H1 (cell line): ENCODE data around the gene KRTAP4-7. TPM values are rescaled to one million over a fixed set of nuclear protein-coding genes. Genes with fewer than 3 reads are reported as not detected.

ENCODE experiments used
- CHD1 ChIP-seq: IDR thresholded peaks from 2 replicates; pipeline ENCODE4 v1.6.1; 2012; ENCODE audit warnings: low read depth, low read length, improper control_type of control experiment
- GABPA ChIP-seq: IDR thresholded peaks from 2 replicates; pipeline ENCODE4 v1.6.1; 2011; ENCODE audit warnings: mild to moderate bottlenecking, low read length, moderate library complexity, borderline replicate concordance; ENCODE audit not compliant: insufficient read depth
- TAF7 ChIP-seq: optimal IDR thresholded peaks from 2 replicates; pipeline ENCODE3; 2011; ENCODE audit warnings: low read depth, mild to moderate bottlenecking, inconsistent platforms, low read length, moderate library complexity, borderline replicate concordance
- ZNF274 ChIP-seq: IDR thresholded peaks from 2 replicates; pipeline ENCODE4 v1.7.0; 2012; ENCODE audit warnings: low read length, borderline replicate concordance; ENCODE audit errors: extremely low read depth
- polyA plus RNA-seq, 7 experiments: library from polyadenylated mRNA; depleted of rRNA in 3 of 7; stranded (reverse) in 5 of 7; unstranded in 2 of 7; fragments of >200 nt in 5 of 7; fragments of 200-250 nt in 2 of 7; gene quantifications; 1 replicate in 5 of 7; 2 replicates in 1 of 7; 4 replicates in 1 of 7; pipeline versions ENCODE4 v1.2.1 to v1.2.3, GENCODE V29; 2011 to 2013; ENCODE audit warnings: missing spikeins in 2 of 7, mixed read lengths in 2 of 7
- total RNA-seq: library from RNA; stranded (reverse); fragmentation: NEBNext Ultra II Directional; extraction: Animal tissue kit (Norgen Biotek cat#: 25700); gene quantifications from 2 replicates; pipeline ENCODE4 v1.2.1, GENCODE V29; 2021

The KRTAP4-7 gene
- total and polyA plus RNA-seq, 2 of the 8 experiments (the other 6 are each of a cell fraction or from before 2014, with no cell fraction given) = not detected

DNA sequence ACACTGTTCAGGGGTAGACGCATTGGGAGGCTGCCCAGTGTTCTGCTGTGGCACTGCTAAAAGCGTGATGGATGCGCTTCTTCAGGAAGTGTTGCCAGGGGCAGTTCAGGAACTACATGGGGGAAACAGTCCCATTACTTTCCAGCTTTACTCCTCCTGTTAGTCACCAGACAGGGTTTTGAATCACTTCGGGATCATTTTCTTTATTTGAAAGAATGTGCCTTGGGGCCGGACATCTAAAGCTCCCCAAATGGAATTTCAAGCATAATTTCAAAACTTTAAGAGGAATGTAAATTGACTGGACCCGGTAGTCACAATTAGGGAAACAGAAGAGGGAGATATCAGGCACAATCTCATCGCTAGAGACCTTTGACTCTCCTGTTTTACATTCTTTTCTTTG is 35.5 kb upstream of the KRTAP4-7 start (continued):
- no peak for TF ChIP-seq TAF7
- no peak for TF ChIP-seq ZNF274
- TF ChIP-seq CHD1 = no peak
- no peak for TF ChIP-seq GABPA
- TF ChIP-seq, all 59 proteins: peak for 0
